HG03139 (cell line): ENCODE results near the gene SCLY.

Source experiments
- ATAC-seq: cut with Tn5 transposase; IDR thresholded peaks from one replicate; pipeline ENCODE4 v1.9.1; 2021; ENCODE audit not compliant: unreplicated experiment

Gene SCLY

DNA sequence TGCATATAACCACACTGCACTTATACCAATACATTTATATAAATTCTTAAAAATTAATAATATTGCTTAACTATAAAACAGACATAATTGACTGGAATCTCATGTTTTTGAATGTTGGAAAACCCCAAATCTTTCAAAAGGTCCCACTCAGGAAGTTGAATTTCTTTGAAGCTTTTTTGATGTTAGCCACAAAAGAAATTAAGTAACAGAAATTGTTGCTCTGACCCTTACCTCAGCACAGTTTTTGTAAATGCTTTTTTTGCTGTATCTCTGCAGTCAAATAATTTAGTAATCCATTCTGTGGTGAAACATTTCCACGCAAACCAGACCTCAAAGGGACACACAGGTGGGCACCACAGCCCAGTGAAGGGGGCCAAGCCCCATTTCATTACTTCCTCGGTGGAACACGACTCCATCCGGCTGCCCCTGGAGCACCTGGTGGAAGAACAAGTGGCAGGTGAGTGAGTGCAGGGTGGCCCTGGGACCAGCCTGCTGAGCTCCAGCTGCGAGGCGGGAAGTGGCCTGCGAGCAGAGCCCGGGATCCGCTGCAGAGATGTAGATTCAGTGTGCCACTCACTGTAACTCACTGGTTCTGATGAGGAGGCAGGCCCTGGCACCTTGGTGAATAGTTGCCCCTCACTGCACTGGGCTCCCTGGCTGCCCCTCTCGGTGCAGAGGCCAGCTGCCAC lies 8.4 kb downstream of the SCLY start:
- no peak for ATAC-seq

DNA sequence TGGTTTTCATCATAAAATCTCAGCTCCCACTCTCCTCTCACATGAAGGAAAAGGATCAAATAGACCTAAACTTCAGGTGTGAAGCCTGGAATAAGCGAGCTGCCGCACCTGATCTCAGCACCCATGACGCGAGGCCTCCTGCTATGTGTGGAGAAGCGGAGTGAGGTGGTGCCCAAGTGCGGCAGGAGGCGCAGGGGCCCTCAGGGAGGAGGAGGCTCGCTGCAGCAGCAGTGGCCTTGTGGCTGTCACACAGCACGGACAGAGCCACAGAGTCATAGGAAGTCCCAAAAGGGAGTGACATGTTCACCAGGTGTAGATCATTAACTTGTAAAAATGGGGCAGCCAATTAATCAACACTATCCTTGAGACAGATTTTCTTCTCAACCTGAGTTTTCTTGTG lies 9.1 kb downstream of the SCLY start:
- no peak for ATAC-seq

DNA sequence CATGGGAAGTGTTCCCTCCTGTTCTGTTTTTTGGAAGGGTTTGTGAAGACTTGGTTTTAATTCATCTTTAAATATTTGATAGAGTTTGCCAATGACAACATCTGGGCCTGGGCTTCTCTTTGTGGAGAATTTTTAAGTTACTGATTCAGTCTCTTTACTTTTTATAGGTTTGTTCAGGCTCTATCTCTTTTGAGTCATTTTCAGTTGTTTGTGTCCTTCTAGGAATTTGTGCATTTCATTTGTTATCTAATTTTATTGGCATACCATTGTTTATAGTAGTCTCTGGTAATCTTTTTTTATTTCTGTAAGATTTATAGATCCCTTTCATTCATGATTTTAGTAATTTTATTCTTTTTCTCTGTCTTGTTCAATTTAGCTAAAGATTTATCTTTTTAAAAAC lies 14.6 kb downstream of the SCLY start:
- ATAC-seq = no peak

DNA sequence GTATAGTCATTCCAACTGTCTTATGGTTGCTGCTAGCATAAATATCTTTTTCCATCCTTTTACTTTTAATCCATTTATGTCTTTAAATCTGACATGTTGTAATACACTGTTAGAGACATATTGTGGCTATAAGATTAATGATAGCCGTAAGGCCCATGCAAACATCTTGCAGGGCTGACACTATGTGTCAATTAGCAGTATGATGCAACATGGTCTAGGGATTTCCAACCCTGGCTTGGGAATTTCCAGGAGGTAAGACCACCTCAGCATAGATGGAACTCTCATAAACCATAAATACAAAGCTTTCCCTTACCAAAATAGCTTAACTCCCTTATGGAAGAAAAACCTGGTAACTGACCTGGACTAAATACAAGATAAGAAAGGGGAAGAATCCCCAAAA lies 16.5 kb downstream of the SCLY start:
- ATAC-seq = no peak

DNA sequence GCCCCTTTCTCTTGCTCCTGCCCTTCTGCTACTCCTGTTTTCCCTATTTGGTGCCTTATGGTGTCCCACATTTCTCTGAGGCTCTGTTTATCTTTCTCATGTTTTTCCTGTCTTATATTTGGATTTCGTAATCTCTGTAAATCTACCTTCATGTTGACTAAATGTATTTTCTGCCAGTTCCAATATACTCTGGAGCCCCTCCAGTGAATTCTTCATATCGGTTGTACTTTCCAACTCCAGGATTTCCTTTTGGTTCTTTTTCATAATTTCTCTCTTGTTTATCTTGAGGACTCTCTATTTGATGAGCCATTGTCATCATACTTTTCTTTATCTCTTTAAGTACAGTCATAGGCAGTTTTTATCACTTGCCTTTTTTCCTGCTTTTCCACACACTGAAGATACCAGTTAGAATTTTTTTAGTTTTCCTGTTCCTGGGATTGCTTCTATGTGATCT lies 19.1 kb downstream of the SCLY start:
- no peak for ATAC-seq

DNA sequence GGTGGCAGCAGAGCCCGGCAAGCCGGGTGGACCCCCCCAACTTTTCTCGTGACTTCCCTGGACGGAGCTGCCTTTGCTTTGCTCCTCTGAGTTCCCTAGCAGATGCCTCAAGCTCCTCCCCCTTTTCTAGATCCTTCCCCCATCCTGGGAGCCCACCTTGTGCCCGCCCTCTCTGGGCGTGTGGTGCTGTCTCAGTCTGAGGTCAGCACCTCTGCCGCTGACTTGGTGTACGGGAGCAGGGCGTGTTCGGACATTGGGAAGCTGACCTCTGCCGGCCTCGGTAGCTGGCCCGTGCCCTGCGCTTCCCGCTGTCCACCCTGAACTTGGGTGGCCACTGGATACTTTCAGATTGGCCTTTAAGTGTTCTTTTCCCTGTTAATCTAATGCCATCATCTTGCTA lies 19.7 kb downstream of the SCLY start:
- ATAC-seq = no peak

DNA sequence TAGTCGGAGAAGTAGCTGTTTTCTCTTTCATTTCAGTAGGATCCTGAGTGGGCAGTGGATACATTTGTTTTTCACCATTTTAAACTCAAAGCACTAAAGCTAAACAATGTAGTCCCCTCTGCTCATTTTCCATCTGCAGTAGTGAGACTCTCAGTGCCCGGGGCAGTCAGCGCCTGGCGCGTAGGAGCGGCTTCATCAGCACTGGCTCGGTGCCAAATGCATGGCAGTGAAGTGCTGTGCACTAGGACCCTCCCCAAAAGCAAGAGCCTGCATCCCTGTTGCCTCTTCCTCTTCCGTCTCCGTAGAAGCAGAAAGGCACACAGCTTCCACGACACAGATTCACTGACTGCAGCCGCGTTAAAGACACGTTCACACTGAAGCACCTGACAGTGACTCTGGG lies 20.3 kb downstream of the SCLY start:
- no peak for ATAC-seq

DNA sequence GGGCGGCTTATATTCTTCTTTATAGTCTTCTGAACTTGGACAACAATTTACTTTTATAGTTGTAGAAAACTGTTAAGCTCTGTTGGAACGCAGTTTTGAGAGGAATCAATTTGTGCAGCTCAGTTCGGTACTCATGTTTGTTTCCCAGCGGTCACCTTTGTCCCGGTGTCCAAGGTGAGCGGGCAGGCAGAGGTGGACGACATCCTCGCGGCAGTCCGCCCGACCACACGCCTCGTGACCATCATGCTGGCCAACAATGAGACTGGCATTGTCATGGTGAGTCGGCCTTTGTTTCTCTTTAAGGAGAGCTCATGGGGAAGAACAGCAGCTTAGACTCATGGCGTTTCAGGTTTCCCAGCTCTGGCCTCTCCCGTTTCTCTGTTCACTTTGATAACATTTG lies 20.8 kb downstream of the SCLY start:
- no peak for ATAC-seq

DNA sequence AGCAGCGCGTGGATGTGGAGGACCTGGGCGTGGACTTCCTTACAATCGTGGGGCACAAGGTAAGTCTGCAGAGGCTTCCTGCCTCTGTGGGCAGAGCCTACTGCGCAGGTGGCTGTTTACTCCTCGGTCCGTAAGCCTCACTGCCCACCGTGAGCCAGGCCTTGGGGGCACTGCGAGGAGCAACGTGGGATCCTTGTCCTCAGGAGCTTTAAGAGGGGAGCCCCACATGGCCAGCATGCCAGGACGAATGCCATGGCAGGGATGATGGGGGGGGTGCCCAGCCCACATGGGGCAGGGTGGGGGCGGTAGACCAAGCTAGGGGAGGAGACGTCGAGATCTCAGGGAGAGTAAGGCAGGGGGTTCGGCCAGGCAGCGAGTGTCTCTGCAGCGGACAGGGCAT lies 21.4 kb downstream of the SCLY start:
- ATAC-seq = no peak

DNA sequence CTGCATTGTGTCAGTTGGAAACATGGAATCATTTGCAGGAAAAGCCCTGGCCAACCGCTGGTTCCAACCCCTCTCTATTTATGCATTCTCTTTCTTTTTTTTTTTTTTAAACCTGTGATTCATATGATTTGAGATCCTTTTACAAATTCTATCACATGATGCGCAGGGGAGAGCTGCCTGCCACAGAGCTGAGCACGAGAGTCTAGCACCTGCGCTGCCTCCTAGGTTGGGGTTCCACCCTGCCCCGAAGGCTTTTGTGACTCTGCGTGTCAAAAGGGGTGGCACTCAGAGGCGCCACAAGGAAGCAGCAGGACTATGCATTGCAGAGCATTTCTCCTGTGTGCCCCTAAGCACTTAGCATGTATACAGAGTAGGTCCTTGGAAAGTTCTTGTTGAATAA lies 22.0 kb downstream of the SCLY start:
- ATAC-seq = no peak

DNA sequence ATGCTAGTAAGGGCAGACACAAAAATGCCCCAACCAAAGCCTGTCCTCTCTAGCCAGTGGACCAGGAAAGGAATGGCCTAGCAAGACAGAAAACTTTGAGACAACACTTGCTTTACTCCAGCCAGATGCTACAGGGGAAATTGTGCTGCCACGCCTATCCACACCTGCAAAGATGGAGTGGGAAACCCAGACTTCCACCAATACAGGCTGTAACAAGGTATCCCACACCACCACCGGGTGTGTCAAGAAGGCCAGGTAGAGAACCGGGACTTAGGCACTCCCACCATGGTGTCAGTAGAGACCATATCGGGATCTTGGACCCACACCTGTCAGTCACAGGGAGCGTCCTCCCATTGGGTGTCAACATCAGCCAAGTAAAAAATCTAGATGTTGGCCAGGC lies 23.1 kb downstream of the SCLY start:
- no peak for ATAC-seq

DNA sequence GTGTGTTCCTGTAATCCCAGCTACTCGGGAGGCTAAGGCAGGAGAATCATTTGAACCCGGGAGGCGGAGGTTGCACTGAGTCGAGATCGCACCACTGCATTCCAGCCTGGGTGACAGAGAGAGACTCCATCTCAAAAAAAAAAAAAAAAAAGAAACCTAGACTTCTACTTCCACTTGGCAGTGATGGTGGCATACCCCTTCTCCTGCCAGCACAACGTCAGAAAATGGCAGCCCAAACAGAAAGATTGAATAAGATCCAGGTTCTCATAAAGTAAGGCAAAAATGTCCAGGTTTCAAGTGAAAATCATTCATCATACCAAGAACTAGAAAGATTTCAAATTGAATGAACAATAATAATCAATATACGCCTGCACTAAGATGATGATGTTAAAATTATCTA lies 24.0 kb downstream of the SCLY start:
- ATAC-seq = no peak

DNA sequence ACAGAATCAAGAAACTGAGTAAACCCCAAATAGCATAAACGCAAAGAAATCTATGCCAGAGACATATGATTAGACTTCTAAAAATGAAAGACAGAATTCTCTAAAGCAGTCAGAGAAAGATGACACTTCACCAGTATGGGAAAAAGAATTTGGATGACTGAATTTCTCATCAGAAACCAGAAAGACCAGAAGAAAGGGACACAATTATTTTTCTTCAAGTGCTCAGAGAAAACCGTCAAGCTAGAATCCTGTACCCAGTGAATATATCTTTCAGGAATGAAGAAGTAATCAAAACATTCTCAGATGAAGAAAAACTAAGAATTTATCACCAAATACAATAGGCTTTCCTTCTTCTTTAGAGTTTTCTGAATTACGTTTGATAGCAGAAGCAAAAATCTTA lies 25.1 kb downstream of the SCLY start:
- ATAC-seq = no peak

DNA sequence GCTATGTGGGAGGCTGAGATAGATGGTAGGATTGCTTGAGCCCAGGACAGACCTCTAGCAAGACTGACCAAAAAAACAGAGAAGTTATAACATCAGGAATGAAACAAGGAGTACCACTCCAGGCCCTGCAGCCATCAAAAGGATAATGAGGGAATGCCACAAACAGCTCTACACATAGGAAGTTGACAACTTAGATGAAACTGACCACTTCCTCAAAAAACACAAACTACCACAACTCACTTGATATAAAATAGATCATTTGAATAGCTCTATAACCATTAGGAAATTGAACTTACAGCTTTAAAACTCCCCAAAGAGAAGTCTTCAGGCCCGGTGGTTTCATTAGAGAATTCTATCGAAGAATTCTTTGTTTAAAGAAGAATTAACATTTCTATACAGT lies 26.4 kb downstream of the SCLY start:
- ATAC-seq = no peak

DNA sequence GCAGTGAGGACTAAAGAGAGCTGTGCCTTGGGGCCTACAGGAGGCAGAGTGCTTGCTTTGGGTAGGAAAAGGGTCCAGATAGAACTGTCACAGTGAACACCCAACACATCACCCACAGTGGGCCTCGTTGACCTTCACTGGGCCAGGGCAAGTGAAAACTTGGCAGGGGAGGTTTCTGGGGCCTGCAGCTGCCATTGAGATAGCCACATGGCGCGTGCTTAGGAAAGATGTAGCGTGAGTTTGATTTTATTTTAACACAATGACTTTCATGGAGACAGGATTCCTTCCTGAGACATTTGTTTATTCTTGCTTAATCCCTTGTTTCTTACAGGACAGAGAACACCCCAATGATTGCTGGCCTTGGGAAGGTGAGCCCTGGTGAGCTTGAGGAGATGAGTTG lies 30.1 kb downstream of the SCLY start:
- ATAC-seq = no peak

DNA sequence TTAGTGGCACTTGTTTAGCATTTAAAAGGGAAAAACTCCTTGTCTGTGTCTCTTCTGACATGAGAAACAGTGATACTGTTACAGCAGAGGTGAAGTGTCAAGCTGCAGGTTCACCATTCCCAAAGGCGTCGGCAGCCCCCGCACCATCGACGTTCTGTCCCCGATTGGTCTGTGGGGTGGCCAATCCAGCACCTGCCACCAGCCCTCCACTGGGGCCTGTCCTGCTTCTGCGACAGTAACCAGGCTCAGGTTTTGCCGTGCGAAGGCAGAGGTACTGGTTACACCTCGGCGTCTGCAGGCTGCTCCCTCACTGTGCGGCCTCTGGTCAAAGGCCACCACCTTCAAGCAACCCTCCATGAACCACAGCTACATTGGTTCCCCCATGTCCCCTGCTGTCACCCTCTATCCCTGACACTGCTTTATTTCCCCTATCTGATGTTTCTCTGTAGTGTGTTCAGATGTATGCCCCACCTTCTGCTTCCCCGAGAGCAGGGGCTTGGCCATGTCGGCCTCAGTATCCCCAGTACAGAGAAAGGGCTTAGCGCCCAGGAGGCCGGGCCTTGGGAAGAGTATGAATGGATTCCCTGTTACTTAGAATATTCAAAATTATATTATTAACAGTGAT lies 30.7 kb downstream of the SCLY start:
- ATAC-seq = no peak

DNA sequence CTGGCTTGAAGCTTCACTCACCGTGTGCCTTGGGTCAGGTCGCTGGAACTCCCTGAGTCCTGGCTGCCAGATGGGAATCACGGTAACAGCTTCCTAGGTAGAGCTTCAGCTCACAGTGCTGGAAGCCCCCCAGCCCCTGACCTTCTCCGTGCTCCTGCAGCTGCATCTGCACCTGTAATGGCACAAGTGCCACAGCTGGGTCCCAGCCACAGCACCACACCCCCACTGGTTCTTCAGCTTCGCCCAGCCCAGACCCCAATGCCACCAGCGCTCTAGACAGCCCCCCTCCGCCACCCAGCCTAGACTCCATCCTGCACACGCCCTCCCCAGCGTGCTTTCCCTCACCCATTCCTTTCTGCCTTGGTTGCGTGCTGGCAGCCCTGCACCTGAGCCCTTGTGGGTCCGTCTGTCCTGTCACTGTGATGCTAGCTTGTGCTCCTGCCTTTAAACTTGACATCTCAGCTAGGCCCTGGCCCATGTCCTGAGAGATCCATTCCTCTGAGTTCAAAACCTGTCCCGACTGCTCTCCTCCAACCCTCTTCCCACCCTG lies 31.8 kb downstream of the SCLY start:
- ATAC-seq = no peak

DNA sequence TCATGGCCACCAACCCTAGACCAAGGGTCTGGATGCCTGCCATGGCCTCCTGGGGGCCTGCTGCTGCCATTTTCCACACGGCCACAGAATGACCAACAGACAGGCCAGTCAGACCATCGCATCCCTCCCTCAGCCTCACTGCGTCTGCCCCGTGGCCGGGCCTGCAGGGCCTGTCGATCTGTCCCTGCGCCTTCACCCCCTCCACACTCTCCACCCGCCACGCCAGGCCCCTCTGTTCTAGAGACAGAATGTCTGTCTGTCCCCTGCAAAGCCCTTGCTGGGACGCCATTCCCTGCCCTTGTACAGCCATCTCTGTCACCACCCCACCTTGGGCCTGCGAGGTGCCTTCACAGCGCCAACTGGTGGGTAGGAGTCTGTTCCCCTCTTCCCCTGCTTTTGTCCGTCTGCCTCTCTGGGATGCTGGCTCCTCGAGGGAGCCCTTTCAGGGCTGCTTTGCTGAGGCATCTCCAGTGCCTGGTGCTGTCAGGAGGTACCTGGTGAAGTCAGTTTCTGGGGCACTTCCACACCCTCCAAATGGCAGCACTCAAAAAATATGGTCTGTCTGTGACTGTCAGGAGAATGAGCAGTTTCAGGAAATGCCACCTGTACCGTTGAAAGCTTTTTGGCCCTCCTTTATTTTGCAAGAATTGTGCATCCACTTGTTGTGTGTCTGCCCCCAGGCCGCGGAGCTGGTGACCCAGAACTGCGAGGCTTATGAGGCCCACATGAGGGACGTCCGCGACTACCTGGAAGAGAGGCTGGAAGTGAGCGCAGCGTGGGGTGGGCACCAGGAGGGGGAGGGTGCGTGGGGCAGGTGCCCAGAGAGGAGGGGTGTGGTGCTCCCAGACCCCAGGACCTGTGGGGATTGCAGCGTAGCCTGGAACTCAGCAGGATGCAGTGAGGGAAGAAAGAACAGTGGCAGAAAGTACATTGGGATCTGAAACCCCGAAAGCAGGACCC lies 32.7 kb downstream of the SCLY start:
- no peak for ATAC-seq

DNA sequence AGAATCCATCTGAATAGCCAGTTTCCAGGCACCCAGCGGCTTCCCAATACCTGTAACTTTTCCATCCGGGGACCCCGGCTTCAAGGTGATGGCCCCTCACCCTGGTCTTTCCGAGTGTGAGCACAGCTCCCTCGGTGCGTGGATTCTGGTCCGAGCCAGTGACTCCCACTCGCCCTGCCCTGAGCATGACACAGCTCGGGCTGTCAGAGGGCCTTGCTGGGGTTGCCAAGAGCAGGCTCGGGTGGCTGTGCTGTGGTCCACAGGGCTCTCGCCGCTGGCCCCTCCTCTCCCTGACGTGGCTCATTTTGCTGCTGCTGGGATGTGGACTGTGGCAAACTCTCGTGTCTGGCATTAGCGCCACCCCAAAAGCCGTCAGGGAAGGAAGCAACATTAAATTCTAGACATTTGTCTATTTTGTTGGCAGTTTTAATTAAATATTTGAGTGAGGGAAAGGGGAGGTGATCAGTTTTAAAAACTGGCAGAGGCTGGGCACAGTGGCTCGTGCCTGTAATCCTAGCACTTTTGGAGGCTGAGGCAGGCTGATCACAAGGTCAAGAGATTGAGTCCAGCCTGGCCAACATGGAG lies 33.7 kb downstream of the SCLY start:
- ATAC-seq = no peak

DNA sequence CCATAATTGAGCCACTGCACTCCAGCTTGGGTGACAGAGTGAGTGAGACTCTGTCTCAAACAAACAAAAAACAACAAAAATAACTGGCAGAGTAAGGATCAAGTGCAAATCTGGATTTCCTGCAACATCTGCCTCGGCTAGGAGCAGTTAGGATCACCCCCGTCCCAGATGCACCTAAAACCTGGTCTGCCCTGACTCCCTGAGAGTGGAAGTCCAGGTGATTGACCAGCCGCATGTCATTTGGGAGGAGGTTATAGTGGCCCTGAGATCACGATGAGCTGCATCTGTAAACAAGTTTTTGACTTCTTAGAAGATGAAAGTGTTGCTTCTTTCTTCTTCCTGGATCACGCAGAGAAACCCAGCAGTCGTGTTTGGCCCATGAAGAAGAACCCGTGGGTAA lies 34.3 kb downstream of the SCLY start:
- ATAC-seq = no peak

DNA sequence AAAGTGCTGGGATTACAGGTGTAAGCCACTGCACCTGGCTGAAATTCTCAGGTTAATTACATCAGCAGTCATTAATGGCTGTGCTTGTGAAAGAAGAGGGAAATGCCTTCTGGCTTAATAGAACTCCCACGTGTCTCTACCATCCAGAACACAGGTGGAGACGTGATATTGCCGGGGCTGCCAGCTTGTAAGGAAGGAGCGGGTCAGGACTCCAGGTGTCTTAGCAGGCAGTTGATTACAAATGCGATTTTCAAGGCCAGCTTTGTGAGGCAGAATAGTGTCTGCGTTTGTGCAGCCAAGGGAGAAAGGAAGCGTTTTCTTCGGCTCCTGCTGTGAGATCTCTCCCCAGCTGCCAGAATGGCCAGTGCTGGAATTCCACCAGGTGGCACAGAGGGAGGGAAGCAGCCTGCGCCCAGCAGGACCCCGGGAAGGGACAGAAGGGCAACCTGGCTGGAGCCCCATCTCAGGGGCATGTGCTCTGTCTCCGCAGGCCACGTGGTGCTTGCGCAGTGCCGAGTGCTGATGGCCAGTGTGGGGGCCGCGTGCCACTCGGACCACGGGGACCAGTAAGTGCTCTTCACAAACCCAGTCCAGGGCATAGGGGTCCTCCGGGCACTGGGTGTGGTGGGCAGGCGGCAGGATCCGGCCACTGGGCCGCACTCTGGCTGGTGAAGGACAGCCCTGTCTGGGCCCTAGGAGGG lies 35.7 kb downstream of the SCLY start:
- no peak for ATAC-seq
